GM21576 (cell line): Measurements from ENCODE around the gene MCEMP1.

Source experiments
- ATAC-seq: cut with Tn5 transposase; IDR thresholded peaks from one replicate; pipeline ENCODE4 v1.9.1; 2021; ENCODE audit warnings: mild to moderate bottlenecking, moderate library complexity; ENCODE audit not compliant: unreplicated experiment

The MCEMP1 gene, protein sequence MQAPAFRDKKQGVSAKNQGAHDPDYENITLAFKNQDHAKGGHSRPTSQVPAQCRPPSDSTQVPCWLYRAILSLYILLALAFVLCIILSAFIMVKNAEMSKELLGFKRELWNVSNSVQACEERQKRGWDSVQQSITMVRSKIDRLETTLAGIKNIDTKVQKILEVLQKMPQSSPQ

GRCh38 chr19:7676854-7677253 lies at the start of gene MCEMP1:
MCEMP1 (plus strand) TSS chr19:7677090; CDS start chr19:7677121, 31 bp downstream.
- ATAC-seq = no peak

GRCh38 chr19:7627166-7627565 lies 49.7 kb upstream of the MCEMP1 start:
- no peak for ATAC-seq

- ATAC-seq = no peak
Measured at GRCh38 chr19:7628589-7629311, 48.1 kb upstream of the MCEMP1 start.

DNA sequence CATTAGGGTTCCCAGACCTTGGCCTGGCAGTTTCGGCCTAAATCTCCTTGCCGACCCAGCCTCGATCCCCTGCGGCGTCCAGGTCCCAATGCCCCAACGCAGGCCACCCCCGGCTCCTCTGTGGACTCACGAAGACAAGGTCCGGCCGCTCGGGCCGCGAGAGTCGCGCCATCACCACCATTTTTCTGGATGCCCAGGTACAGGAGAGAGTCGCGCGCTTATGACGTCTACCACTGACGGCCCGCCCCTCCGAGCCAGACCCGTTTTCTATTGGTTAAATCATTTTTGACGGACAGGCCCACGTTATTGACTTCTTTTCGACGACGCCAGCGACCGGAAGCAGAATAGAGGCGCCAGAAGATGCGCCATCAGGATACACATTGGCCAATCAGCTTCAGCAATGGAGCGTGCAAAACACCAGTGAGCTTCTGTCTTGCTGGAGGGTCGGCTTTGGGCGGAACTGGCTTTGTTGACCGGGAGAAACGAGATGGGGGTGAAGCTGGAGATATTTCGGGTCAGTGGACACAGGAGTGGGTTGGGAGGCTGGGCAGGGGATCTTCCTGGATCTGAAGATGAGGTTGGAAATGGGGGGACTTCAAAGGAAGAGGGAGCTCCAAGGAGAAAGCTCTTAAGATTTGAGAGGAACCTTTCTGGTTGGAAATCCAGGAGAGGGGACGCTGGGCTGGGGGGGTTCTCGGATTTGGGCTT lies 47.4 kb upstream of the MCEMP1 start, which contains the start of the genes PET100 and XAB2:
Gene PET100 (plus strand): TSS at position 447 of the 708 bp plus-strand sequence. CDS start 41 bp downstream, at position 488.
Gene XAB2 (minus strand): TSS at position 199 of the 708 bp plus-strand sequence. CDS start 18 bp downstream, at position 181.
- ATAC-seq = peak; percentile 83

DNA sequence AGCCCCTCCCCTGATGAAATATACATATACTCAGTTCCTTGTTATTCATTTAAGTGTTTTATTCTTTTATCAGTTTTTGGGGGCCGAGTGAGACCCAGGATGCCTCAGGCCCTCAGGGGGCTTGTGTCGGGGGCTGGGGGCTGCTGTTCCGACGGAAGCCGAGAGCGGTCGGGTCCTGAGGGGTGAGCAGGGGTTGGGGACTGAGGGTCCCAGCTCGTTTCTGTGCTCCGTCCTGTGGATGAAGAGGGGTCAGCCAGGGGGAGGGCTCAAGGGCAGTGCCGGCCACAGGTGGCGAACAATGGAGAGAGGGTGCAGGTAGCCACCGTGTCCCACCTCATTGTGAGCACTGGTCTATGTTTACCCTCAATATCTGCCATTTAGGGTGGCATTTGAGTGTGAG lies 45.3 kb upstream of the MCEMP1 start:
- ATAC-seq = no peak

DNA sequence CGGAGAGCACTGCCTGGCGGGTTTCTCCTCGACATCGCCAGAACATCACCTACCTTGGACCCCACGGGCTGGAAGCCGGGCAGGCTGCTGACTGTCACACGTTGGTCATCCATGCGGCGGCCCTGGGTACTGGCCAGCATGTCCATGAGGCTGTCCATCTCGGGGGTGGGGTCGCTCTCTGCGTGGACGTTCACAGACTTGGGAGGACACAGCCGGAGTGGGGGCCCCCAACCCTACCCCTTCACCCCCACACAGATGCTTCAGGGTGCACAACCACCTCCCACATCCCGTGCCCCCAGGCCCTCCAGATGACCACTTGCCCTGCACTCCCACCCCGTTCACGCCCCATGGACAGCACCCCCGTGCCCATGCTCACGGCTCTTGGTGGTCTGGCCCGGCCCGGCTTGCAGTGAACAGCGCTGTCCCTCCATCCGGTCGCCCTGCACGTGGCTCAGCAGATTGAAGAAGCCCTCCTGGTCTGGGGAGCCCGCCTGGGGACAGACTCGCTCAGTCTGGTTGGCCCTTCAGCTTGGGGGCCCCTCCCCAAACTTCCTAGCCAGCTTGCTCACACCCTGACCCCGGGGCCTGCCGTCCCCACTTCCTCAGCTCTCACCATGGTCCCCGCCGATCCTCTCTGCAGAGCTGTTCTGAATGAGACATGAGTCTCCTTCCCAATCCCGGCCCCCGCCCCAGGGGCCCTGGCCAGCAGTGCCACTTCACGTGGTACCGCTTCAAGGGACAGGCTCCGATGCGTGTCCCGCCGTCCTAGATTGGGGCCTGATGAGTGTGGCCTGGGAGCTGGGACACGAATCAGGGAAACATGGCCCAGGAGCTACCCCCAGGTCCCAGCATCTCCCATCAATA lies 44.3 kb upstream of the MCEMP1 start:
- no peak for ATAC-seq

DNA sequence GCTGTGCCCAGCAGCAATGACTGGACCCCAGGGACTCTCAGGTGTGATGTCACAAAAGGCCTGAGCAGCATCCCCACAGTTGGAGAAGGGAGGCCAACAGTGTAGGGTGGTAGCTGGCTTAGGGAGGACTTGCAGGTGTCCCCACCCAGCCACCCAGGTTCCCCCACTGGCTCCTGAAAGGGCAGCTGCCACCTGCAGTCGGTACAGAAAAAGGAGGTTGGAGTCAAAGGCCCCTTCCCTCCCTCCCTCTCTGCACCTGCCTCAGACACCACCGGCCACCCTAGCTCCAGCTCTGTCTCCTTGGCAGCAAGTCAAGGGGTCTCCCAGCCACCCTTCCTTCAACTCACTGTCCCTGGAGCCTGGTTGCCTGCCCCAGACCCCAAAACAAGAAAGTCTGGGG lies 43.2 kb upstream of the MCEMP1 start, which contains the start of gene PCP2:
Gene PCP2 (minus strand): TSS at position 22 of the 400 bp plus-strand sequence. CDS start 262 bp downstream, outside the sequence.
- ATAC-seq = no peak

GRCh38 chr19:7635670-7636069 lies 41.2 kb upstream of the MCEMP1 start:
- no peak for ATAC-seq

DNA sequence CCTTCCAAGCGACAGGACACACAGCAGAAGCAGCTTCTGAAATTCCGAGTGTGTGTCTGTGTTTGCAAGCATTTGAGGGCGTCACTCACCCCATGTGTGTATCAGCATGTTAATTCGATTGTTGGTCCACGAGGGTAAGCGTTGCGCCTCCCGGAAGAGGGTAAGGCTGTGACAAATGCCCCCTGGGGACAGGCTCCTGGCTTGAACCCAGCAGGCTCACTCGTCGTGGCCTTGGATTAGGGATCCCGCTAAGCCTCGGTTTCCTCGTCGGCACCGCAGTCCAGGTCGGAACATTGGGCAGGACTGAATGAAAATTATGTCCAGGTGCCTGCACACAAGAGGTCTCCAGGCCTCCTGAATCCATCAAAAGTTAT lies 40.6 kb upstream of the MCEMP1 start:
- ATAC-seq = no peak

DNA sequence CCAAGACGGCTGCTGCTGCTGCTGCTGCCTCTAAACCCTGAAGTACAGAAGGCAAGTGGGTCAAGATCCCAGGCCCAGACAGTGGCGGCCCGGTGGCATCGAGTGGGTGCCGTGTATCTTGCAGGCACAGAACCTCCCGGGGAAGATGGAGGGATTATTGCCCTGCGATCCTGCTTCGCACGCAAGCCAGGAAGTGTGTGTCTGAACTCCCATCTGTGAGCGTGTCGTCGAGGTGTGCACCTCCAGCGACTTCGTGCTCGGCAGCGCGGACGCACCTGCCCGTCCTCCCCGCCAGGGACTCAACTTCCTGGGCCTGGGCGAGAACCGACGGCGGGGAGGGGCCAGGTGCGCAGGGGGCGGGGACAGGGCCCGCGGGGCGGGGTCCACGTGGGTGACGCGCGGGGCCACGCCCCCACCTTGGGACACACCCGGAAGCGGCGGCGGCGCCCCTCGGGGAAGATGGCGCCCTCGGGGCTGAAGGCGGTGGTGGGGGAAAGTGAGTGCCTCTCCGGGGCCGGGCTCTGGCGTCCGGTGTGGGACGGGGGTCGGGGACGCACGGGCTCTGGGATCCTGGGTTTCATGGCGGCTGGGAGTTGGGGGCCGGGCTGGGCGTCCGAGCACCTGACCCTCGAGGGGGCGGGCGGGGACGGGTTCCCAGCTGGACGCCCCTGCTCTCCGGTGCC lies 40.1 kb upstream of the MCEMP1 start, which contains the start of gene STXBP2:
Gene STXBP2 (plus strand): TSS at position 420 of the 683 bp plus-strand sequence. CDS start 40 bp downstream, at position 460.
- ATAC-seq = peak; percentile 45

DNA sequence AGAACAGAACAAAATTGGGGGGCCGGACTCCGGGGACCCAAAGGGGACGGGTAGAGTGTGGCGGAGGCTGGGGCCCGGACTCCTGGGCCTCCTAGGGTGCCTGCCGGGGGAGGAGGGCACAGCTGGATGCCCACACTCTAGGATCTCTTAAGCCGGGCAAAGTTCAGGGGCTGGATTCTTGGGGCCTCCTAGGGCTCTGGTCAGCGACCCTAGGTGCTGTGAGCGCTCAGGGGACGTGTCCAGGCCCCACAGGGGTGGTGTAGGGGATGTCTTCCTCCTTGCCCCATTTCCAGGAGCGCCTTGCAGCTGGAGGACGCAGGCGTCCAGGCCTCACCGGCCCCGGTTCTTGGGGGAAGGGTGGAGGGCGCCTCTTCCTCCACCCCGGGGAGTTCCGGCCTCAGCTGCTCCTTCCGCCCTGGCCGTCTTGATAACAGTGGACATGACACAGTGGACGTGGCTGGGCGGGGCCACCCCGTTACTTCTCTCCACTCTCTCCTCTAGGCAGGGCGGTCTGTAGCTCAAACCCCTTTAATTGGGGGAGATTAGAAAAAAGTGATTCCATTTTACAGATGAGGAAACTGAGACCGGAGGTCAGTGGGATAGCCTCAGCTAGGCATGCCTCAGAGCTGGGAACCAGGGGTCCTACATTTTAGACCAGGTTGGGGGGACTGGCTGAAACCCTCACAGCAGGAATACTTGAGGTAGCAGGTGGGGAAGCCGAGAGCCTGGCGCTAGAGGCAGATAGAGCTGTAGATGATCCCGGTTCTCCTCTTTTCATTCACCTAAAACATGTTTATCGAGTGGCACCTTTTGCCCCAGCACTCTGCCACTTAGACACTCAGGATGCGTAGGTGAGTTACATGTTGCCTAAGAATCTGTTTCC lies 39.3 kb upstream of the MCEMP1 start:
- peak; percentile 18 for ATAC-seq

DNA sequence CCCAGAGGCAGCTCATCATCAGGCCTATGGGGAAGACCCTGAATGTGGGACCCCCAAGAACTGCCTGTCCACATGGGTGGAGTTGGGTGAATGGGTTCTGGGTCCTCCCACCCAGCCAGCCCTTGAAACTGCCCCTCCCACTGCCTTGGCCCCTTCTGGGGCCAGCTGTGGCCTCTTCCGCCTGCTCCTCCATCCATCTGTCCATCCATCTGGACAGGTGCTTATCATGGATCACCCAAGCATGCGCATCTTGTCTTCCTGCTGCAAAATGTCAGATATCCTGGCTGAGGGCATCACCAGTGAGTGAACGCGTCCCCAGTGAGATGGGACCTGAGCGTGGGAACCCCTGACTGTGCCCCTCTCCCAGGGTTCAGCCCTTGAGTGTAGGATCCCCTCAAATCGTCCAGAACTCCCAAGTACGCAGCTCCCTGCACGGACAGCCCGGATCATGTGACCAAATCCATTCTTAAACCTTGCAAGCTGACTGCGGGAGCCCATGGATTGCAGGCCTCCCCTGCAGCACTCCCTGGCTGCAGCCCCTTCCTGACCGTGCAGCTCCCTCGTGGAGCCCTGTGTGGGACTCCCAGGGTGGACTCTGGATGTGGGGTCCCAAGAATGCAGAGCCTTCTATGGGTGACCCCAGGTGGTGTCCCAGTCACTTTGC lies 38.0 kb upstream of the MCEMP1 start:
- no peak for ATAC-seq

- no peak for ATAC-seq
Measured at GRCh38 chr19:7639863-7640348, 37.0 kb upstream of the MCEMP1 start.

GRCh38 chr19:7640803-7641202 lies 36.1 kb upstream of the MCEMP1 start:
- no peak for ATAC-seq

DNA sequence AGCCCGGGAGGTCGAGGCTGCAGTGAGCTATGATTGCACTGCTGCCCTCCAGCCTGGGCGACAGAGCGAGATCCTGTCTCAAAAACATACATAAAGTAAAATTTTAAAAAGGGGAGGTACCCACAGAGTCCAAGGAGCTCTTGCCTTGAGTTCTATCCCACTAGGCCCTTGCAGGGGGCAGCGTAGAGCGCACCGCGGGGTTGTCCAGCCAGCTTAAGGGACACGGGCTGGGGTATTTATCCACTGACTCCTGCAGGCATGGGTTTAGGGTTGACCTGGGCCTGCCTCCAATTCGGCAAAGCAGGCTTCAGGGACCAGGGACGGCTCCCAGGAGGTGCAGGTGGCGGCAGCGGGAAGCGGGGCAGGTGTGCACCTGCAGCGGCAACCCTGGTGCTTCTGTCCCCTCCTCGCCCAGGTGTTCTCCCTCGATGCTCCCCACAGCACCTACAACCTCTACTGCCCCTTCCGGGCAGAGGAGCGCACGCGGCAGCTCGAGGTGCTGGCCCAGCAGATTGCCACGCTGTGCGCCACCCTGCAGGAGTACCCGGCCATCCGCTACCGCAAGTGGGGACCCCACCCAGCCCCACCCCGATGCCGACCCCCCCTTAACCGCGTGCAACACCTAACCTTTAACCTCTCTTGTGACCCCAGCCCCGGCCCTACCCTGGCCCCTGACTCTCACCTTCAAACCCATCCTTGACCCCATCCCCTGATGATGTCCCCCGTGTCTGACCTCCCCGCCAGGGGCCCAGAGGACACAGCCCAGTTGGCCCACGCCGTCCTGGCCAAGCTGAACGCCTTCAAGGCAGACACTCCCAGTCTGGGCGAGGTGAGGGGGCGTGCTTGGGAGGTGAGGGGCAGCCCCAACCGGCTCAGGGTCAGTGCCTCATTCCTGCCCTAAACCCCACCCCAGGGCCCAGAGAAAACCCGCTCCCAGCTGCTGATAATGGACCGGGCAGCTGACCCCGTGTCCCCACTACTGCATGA lies 35.3 kb upstream of the MCEMP1 start:
- ATAC-seq = no peak

- no peak for ATAC-seq
Measured at GRCh38 chr19:7642295-7643030, 34.4 kb upstream of the MCEMP1 start.
